Measurements from ENCODE around the gene ILF2. TPM values are rescaled to one million over a fixed set of nuclear protein-coding genes. Genes with fewer than 3 reads are reported as not detected.
A peak's percentile ranks its signal among the peaks of the same experiment; 100 is the strongest.
"Not testable (repeated sequence)": the region's sequence is repeated elsewhere in the genome, so short reads cannot be mapped to it uniquely, and the experiment has no call there.

Gene ILF2
- total RNA-seq, 3 donors from 2014 or later = 92.2 to 169 (median 147) TPM

DNA sequence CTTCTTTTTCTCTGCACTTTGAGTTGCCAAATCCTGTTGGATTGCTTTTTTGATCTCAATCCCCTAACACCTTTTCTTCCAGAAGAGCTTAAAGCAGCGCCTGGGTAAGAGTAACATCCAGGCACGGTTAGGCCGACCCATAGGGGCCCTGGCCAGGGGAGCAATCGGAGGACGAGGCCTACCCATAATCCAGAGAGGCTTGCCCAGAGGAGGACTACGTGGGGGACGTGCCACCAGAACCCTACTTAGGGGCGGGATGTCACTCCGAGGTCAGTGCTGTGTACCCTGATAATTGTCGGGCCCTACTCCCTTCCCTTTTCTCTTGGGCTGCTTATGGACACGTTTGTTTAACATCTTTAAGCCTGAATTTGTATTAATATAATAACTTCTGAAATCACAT is 28.6 kb downstream of the ILF2 start:
- H3K4me1 ChIP-seq = no peaks in the 10 kb centered on the region
- no peak for DNase-seq (ENCODE audit: low spot score in 2 of 2)
- no peaks in the 10 kb centered on the region for H3K27me3 ChIP-seq
- H3K27ac ChIP-seq = peak overlapping the region in 1 of 2 donors; percentile 28
- no peaks in the 10 kb centered on the region for H3K9me3 ChIP-seq
- intact Hi-C loops (cut with DNase I; ENCODE audit: low total_unique reads) = loop anchor here (1.0 kb wide), 1 partner anchor 23 kb away; no protein-coding TSS in a partner anchor
- H3K4me3 ChIP-seq = no peak overlapping the region
- TF ChIP-seq POLR2A (IDR thresholded peaks at IDR 0.05) (no peak), CTCF (IDR thresholded peaks at IDR 0.05) (no peak), POLR2AphosphoS5 (IDR thresholded peaks at IDR 0.05) (no peak)
- no peaks in the 10 kb centered on the region for H3K36me3 ChIP-seq

GRCh38 chr1:153640861-153641260 is 29.9 kb downstream of the ILF2 start:
- Histone ChIP-seq H3K4me3 (no peak overlapping the region), H3K4me1 (no peaks in the 10 kb centered on the region), H3K9me3 (no peaks in the 10 kb centered on the region), H3K36me3 (no peaks in the 10 kb centered on the region), H3K27me3 (no peaks in the 10 kb centered on the region), H3K27ac (peak overlapping the region in 1 of 2 donors; percentile 0)
- intact Hi-C loops (cut with DNase I; ENCODE audit: low total_unique reads) = no loop called here
- TF ChIP-seq CTCF (IDR thresholded peaks at IDR 0.05) (no peak), POLR2AphosphoS5 (IDR thresholded peaks at IDR 0.05) (no peak)
- no peak for DNase-seq (ENCODE audit: low spot score in 2 of 2)

GRCh38 chr1:153640213-153640612 is 30.6 kb downstream of the ILF2 start:
- H3K36me3 ChIP-seq = not testable (repeated sequence)

GRCh38 chr1:153639280-153639679 is 31.5 kb downstream of the ILF2 start:
- Histone ChIP-seq H3K27me3 (no peaks in the 10 kb centered on the region), H3K27ac (no peak overlapping the region), H3K9me3 (no peaks in the 10 kb centered on the region), H3K4me1 (no peaks in the 10 kb centered on the region), H3K36me3 (no peaks in the 10 kb centered on the region), H3K4me3 (no peak overlapping the region)
- no peak for TF ChIP-seq POLR2A (IDR thresholded peaks at IDR 0.05)
- TF ChIP-seq POLR2AphosphoS5 (IDR thresholded peaks at IDR 0.05) = no peak
- no peak for TF ChIP-seq CTCF (IDR thresholded peaks at IDR 0.05)
- no peak for DNase-seq (ENCODE audit: low spot score in 2 of 2)
- intact Hi-C loops (cut with DNase I; ENCODE audit: low total_unique reads) = no loop called here

More at GRCh38 chr1:153640213-153640612, 30.6 kb downstream of the ILF2 start:
- intact Hi-C loops (cut with DNase I; ENCODE audit: low total_unique reads); DNase-seq (ENCODE audit: low spot score in 2 of 2); H3K4me3 ChIP-seq; H3K9me3 ChIP-seq; H3K4me1 ChIP-seq; H3K27me3 ChIP-seq: not testable (repeated sequence)
- H3K27ac ChIP-seq = peak overlapping the region in 1 of 2 donors; percentile 0

DNA sequence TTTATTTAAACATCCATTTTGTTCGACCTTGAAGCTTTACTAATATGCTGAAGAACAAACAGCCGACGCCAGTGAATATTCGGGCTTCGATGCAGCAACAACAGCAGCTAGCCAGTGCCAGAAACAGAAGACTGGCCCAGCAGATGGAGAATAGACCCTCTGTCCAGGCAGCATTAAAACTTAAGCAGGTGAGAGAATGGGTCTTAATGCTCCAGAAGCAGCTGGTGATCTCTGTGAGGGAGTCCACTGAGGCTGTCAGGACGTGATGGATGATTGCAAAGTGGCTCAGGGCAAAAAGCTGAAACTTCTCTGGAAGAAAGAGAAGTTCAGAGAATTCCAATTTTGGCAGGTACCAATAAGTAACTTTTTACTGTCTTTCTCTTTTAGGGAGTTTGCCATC is 32.5 kb downstream of the ILF2 start:
- Histone ChIP-seq H3K36me3 (no peaks in the 10 kb centered on the region), H3K9me3 (no peaks in the 10 kb centered on the region), H3K4me3 (no peak overlapping the region), H3K27ac (no peak overlapping the region), H3K27me3 (no peaks in the 10 kb centered on the region), H3K4me1 (no peaks in the 10 kb centered on the region)
- TF ChIP-seq POLR2A (IDR thresholded peaks at IDR 0.05) (no peak), POLR2AphosphoS5 (IDR thresholded peaks at IDR 0.05) (no peak), CTCF (IDR thresholded peaks at IDR 0.05) (no peak)
- intact Hi-C loops (cut with DNase I; ENCODE audit: low total_unique reads) = no loop called here
- no peak for DNase-seq (ENCODE audit: low spot score in 2 of 2)

DNA sequence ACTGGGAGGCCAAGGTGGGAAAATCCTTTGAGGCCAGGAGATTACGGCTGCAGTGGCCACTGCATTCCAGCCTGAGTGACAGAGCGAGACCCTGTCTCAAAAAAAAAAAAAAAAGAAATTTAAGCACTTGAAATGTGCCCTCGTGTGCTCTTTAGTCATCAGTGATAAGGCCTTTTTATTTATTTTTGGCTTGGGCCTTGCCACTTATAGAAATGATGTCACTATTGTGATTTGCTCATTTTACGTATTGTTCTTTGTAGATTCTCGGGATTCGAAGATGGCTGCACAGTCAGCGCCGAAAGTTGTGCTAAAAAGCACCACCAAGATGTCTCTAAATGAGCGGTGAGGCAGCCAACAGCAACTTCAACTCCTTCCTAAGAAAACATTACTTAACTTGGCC is 34.5 kb downstream of the ILF2 start:
- H3K36me3 ChIP-seq = no peaks in the 10 kb centered on the region
- H3K9me3 ChIP-seq = no peaks in the 10 kb centered on the region
- H3K4me3 ChIP-seq = no peak overlapping the region
- intact Hi-C loops (cut with DNase I; ENCODE audit: low total_unique reads) = no loop called here
- DNase-seq (ENCODE audit: low spot score in 2 of 2) = no peak
- H3K27me3 ChIP-seq = no peaks in the 10 kb centered on the region
- H3K27ac ChIP-seq = no peak overlapping the region
- H3K4me1 ChIP-seq = no peaks in the 10 kb centered on the region
- TF ChIP-seq CTCF (IDR thresholded peaks at IDR 0.05) (no peak), POLR2A (IDR thresholded peaks at IDR 0.05) (no peak), POLR2AphosphoS5 (IDR thresholded peaks at IDR 0.05) (no peak)

Data from breast epithelium (tissue), 4 donors.